ENCODE data around the gene NOP9.

The NOP9 gene

DNA sequence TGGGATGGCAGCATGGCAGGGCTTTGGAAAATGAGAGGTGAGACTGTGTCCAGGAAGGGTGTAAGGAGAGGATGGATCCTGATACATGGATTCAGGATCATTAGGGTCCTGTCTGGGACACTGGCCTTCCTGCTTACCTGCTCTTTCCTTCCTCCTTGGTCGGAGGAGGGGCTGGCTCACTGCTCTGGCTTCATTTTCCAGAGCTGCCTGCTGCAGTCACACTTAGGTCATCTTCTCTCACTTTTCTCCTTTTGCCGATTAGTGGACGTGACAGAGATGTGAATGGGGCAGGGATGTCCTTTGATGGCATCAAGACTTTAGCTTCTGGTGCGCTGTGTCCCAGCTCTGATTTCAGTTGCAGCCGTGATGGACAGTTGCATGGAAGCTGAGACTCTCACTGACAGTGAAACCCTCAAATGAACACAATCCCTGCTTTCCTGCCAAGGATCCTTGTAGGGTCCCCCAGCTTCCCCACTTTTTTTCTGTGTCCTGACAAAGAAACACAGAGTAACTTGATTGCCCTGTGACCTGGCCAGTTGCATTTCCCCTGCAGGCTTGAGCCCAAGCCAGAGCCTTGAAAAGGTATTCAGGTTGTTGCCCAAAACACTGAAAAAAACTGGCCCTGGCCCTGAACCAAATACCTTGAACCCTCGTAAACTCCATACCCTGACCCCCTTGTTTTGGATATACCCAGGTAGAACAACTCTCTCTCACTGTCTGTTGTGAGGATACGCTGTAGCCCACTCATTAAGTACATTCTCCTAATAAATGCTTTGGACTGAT, 8.9 kb downstream of the NOP9 start:
- Histone ChIP-seq H3K4me2 (ENCODE audit: low read length) (no peak overlapping the region), H3K36me3 (ENCODE audit: control insufficient read depth, insufficient read depth, low read length) (no peaks in the 10 kb centered on the region), H3K9me3 (ENCODE audit: control insufficient read depth, low read length) (no peaks in the 10 kb centered on the region), H3K4me3 (ENCODE audit: low read depth, low read length) (no peak overlapping the region), H3K27me3 (ENCODE audit: control insufficient read depth, insufficient read depth, low read length) (no peaks in the 10 kb centered on the region), H3K79me2 (no peaks in the 10 kb centered on the region), H3K9ac (no peak overlapping the region), H3K4me1 (peaks cover 7% of the 10 kb centered on the region), H3K27ac (no peak overlapping the region), H2AFZ (no peak overlapping the region)
- TF ChIP-seq, protein P1, sequence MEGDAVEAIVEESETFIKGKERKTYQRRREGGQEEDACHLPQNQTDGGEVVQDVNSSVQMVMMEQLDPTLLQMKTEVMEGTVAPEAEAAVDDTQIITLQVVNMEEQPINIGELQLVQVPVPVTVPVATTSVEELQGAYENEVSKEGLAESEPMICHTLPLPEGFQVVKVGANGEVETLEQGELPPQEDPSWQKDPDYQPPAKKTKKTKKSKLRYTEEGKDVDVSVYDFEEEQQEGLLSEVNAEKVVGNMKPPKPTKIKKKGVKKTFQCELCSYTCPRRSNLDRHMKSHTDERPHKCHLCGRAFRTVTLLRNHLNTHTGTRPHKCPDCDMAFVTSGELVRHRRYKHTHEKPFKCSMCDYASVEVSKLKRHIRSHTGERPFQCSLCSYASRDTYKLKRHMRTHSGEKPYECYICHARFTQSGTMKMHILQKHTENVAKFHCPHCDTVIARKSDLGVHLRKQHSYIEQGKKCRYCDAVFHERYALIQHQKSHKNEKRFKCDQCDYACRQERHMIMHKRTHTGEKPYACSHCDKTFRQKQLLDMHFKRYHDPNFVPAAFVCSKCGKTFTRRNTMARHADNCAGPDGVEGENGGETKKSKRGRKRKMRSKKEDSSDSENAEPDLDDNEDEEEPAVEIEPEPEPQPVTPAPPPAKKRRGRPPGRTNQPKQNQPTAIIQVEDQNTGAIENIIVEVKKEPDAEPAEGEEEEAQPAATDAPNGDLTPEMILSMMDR (IDR thresholded peaks at IDR 0.05): no peak

DNA sequence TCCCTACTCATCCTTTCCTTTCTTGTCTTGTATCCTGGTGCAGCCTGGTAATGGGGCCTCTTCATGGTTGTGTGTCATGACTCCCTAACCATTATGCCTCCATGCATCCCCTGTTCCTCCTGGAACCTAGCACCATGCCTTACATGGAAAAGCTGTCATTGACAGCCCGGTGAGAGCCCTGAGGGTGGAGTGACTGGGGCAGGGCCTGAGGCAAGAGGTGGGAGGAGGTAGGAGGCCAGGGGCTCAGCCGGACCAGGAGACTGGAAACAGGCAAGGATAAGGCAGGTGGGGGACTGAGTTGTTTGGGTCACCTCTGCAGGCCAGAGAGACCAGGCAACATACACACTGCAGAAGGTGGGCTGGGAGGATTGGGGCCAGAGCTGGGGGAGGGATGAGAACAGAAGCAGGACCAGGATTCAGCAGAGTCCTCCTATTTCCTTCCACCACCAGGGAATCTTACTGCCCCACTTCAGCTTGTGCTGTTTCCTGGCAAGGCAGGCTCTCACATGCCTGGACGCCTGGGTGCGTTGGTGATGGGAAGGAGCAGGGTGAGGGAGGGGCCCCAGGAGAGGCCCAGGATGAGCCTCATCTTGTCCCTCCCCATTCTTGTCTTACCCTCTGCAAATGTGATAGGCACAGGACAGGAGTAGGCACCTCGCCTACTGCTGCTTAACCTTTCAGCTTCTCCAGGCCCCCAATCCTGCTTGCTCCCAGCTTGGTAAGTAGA, 10.1 kb downstream of the NOP9 start, which contains the start of gene LTB4R2:
LTB4R2 (plus strand) TSS at position 603 of the 727 bp plus-strand sequence. CDS start 525 bp downstream, outside the sequence.
- no peaks in the 10 kb centered on the region for H3K36me3 ChIP-seq (ENCODE audit: control insufficient read depth, insufficient read depth, low read length)
- peak within 1 kb of the TSS; percentile 90 for H2AFZ ChIP-seq
- no peaks in the 10 kb centered on the region for H3K9me3 ChIP-seq (ENCODE audit: control insufficient read depth, low read length)
- H3K4me3 ChIP-seq (ENCODE audit: low read depth, low read length): peak within 1 kb of the TSS; percentile 33
- no peak within 1 kb of the TSS for H3K9ac ChIP-seq
- TF ChIP-seq, protein P1 (IDR thresholded peaks at IDR 0.05): no peak
- peaks cover 7% of the 10 kb centered on the region for H3K4me1 ChIP-seq
- H3K79me2 ChIP-seq: no peaks in the 10 kb centered on the region
- H3K27ac ChIP-seq: peak within 1 kb of the TSS; percentile 68
- peak within 1 kb of the TSS; percentile 69 for H3K4me2 ChIP-seq (ENCODE audit: low read length)
- H3K27me3 ChIP-seq (ENCODE audit: control insufficient read depth, insufficient read depth, low read length): no peaks in the 10 kb centered on the region

GRCh38 chr14:24310265-24310645, 10.6 kb downstream of the NOP9 start:
- H3K9ac ChIP-seq: no peak overlapping the region
- H3K4me3 ChIP-seq (ENCODE audit: low read depth, low read length): peak overlapping the region; percentile 33
- no peaks in the 10 kb centered on the region for H3K9me3 ChIP-seq (ENCODE audit: control insufficient read depth, low read length)
- peak overlapping the region; percentile 69 for H3K4me2 ChIP-seq (ENCODE audit: low read length)
- H3K27ac ChIP-seq: peak overlapping the region; percentile 68
- H2AFZ ChIP-seq: peak overlapping the region; percentile 90
- no peaks in the 10 kb centered on the region for H3K27me3 ChIP-seq (ENCODE audit: control insufficient read depth, insufficient read depth, low read length)
- H3K79me2 ChIP-seq: no peaks in the 10 kb centered on the region
- H3K36me3 ChIP-seq (ENCODE audit: control insufficient read depth, insufficient read depth, low read length): no peaks in the 10 kb centered on the region
- TF ChIP-seq, protein P1 (IDR thresholded peaks at IDR 0.05): no peak
- H3K4me1 ChIP-seq: peaks cover 7% of the 10 kb centered on the region

- Histone ChIP-seq H3K4me1 (peaks cover 7% of the 10 kb centered on the region), H3K9me3 (ENCODE audit: control insufficient read depth, low read length) (no peaks in the 10 kb centered on the region), H3K9ac (no peak within 1 kb of the TSS), H3K4me3 (ENCODE audit: low read depth, low read length) (peak within 1 kb of the TSS; percentile 33), H3K36me3 (ENCODE audit: control insufficient read depth, insufficient read depth, low read length) (no peaks in the 10 kb centered on the region), H3K27me3 (ENCODE audit: control insufficient read depth, insufficient read depth, low read length) (no peaks in the 10 kb centered on the region), H3K79me2 (no peaks in the 10 kb centered on the region), H2AFZ (peak within 1 kb of the TSS; percentile 90), H3K27ac (peak within 1 kb of the TSS; percentile 68), H3K4me2 (ENCODE audit: low read length) (peak within 1 kb of the TSS; percentile 69)
- TF ChIP-seq, protein P1 (IDR thresholded peaks at IDR 0.05): peak; percentile 53
Observed at GRCh38 chr14:24310646-24311604, 11.3 kb downstream of the NOP9 start, which contains the start of gene LTB4R. Gene LTB4R (plus strand): TSS chr14:24311502. CDS start chr14:24315652, 4,150 bp downstream.
